GM12865 (cell line): ENCODE results near the gene PRR35.

ENCODE experiments used
- DNase-seq: peaks from one replicate; pipeline ENCODE4 v3.0.0; 2010; ENCODE audit warnings: low read depth
- H3K4me3 ChIP-seq: 2 replicates; pipeline ENCODE4 v1.5.1; 2011; ENCODE audit warnings: mild to moderate bottlenecking, low read depth, low read length, control low read depth
- CTCF ChIP-seq: IDR thresholded peaks from 2 replicates; pipeline ENCODE4 v1.5.1; 2011; ENCODE audit warnings: low read length, control low read depth, low read depth, inconsistent platforms; ENCODE audit not compliant: insufficient read depth; ENCODE audit errors: missing control alignments

PRR35 gene

GRCh38 chr16:590188-590814, 30.1 kb downstream of the PRR35 start:
- no peak for TF ChIP-seq CTCF
- no peak for DNase-seq
- peak overlapping the region; percentile 77 for H3K4me3 ChIP-seq

DNA sequence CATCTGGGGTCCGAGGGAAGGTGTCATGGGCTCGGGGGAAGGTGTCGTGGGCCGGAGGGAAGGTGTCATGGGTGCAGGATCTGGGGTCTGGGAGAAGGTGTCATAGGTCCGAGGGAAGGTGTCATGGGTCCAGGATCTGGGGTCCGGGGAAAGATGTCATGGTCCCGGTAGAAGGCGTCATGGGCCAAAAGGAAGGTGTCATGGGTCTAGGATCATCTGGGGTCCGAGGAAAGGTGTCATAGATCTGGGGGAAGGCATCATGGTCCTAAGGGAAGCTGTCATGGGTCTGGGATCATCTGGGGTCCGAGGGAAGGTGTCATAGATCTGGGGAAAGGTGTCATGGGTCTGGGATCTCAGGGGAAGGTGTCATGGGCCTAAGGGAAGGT, 30.6 kb downstream of the PRR35 start:
- H3K4me3 ChIP-seq, result peak overlapping the region; percentile 77
- TF ChIP-seq CTCF, result no peak
- no peak for DNase-seq

DNA sequence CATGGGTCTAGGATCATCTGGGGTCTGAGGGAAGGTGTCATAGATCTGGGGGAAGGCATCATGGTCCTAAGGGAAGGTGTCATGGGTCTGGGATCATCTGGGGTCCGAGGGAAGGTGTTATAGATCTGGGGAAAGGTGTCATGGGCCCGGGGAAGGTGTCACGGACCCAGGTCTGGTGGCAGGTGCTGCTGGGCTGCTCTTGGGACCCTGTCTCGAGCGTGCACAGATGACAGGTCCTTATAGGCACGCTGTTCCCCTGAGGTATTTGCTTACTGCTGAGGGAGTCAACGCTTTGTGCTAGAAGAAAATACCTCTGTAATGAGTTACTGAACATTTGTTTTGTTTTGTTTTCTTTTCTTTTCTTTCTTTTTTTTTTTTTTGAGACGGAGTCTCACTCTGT, 31.0 kb downstream of the PRR35 start:
- no peak for DNase-seq
- no peak for TF ChIP-seq CTCF
- H3K4me3 ChIP-seq, result no peak overlapping the region

GRCh38 chr16:591892-592517, 31.8 kb downstream of the PRR35 start:
- H3K4me3 ChIP-seq, result no peak overlapping the region
- no peak for DNase-seq
- no peak for TF ChIP-seq CTCF

- no peak for DNase-seq
- no peak overlapping the region for H3K4me3 ChIP-seq
- no peak for TF ChIP-seq CTCF
Measured at GRCh38 chr16:592518-593306, 32.5 kb downstream of the PRR35 start.

DNA sequence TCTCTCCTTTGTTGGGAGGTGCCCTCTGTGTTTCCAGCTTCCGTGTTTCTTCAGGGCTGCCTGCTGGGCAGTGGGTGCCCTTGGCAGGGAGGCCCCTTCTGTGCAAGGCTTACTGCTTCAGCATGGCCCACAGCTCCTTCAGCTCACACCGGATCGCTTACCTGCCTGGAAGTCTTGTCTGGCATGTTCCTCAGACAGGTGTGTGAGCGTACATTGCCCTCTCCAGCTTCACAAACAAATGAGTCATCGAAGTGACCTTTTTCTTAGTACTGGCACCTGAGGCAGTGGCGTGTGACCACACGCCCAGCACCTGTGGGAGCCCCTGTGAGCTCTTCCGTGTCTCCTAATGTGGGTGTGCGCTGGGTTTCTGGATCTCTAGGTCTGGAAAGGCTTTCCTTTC, 33.2 kb downstream of the PRR35 start:
- DNase-seq, result no peak

More for the DNA sequence above, 33.2 kb downstream of the PRR35 start:
- no peak overlapping the region for H3K4me3 ChIP-seq
- no peak for TF ChIP-seq CTCF
